Body of pancreas (tissue), 4 donors: ENCODE measurements around the gene ANKRD39. TPM values are rescaled to one million over a fixed set of nuclear protein-coding genes. Genes with fewer than 3 reads are reported as not detected.

Source experiments
- ATAC-seq: fragments of 150-250 bp; one replicate; pipeline ENCODE4 v1.9.1; 2016
- DNase-seq, 4 donors: peaks; one replicate each; pipeline ENCODE4 v3.0.0-alpha.2; 2019
- H3K27ac ChIP-seq, 4 donors: fragments of 200-600 bp; sonication (generic); 1 replicate in 3 of 4; 2 replicates in 1 of 4; pipeline versions ENCODE4 v1.5.1 to v1.6.1; 2016 to 2019; ENCODE audit warnings: mild to moderate bottlenecking in 1 of 4, mixed read lengths in 1 of 4, moderate library complexity in 1 of 4
- H3K27me3 ChIP-seq, 2 donors: fragments of 200-600 bp; sonication (generic); one replicate each; pipeline ENCODE4 v1.6.0; 2016; ENCODE audit warnings: mild to moderate bottlenecking in 1 of 2
- H3K36me3 ChIP-seq, 2 donors: fragments of 200-600 bp; sonication (generic); replicated peaks in 1 of 2; 2 replicates each; pipeline ENCODE4 v1.5.1; 2016; ENCODE audit warnings: low read depth in 2 of 2; ENCODE audit not compliant: insufficient read depth in 1 of 2
- H3K4me1 ChIP-seq: fragments of 200-600 bp; sonication (generic); one replicate; pipeline ENCODE4 v1.6.0; 2016
- H3K4me3 ChIP-seq, 2 donors: fragments of 200-600 bp; sonication (generic); 1 replicate in 1 of 2; 2 replicates in 1 of 2; pipeline ENCODE4 v1.5.1; 2016 to 2019
- H3K9me3 ChIP-seq, 3 donors: fragments of 200-600 bp; sonication (generic); 1 replicate in 2 of 3; 2 replicates in 1 of 3; pipeline ENCODE4 v1.5.1; 2016
- POLR2A ChIP-seq, 3 donors: fragments of 450-650 bp; IDR thresholded peaks; one replicate each; pipeline ENCODE4 v1.6.1; 2016; ENCODE audit warnings: antibody characterized with exemption in 3 of 3, mild to moderate bottlenecking in 2 of 3
- WGBS, 2 donors: methylation state at CpG; one replicate each; pipeline ENCODE4 v1.1.5; 2017; 5-methylcytosine and 5-hydroxymethylcytosine counted together
- intact Hi-C: fragments of 100-400 bp; cut with DNase I; formaldehyde crosslinking; loops from one replicate; pipeline ENCODE4 v1.15.1; 2023
- total RNA-seq, 2 donors: library from RNA; depleted of rRNA; stranded (reverse); fragments of >200 nt; gene quantifications; one replicate each; pipeline ENCODE4 v1.1.0, GENCODE V29; 2016
- TF ChIP-seq, protein P1 (sequence below), 7 experiments: fragments of 450-650 bp in 4 of 7; fragments of 200-600 bp in 3 of 7; sonication (generic) in 3 of 7; IDR thresholded peaks; one replicate each; pipeline ENCODE4 v1.5.1; 2016 to 2019; ENCODE audit warnings: antibody characterized with exemption in 7 of 7

Gene ANKRD39
- total RNA-seq, 2 donors from 2014 or later, result 2.3 to 14.3 TPM

DNA sequence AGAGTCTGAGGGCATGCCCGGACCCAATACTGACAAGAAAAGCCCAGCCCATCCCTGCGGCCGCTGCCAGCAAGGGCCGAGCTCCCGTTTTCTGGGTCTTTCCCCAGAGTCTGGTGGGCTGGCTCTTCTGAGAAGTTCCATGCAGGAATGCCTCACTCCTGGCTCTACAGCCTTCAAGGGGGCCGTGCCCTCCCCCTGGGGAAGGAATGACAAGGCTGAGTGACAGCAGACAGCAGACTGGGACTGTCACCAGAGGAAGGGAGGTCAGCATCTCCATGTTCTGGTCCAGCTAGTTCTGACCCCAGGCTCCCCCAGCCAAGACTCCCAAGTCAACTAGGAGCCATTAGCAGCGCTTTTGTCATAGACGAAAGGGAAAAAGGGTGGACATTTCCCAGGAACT, 25.1 kb upstream of the ANKRD39 start:
- ATAC-seq, result no peak
- TF ChIP-seq, protein P1, sequence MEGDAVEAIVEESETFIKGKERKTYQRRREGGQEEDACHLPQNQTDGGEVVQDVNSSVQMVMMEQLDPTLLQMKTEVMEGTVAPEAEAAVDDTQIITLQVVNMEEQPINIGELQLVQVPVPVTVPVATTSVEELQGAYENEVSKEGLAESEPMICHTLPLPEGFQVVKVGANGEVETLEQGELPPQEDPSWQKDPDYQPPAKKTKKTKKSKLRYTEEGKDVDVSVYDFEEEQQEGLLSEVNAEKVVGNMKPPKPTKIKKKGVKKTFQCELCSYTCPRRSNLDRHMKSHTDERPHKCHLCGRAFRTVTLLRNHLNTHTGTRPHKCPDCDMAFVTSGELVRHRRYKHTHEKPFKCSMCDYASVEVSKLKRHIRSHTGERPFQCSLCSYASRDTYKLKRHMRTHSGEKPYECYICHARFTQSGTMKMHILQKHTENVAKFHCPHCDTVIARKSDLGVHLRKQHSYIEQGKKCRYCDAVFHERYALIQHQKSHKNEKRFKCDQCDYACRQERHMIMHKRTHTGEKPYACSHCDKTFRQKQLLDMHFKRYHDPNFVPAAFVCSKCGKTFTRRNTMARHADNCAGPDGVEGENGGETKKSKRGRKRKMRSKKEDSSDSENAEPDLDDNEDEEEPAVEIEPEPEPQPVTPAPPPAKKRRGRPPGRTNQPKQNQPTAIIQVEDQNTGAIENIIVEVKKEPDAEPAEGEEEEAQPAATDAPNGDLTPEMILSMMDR (IDR thresholded peaks at IDR 0.05), result no peak
- TF ChIP-seq POLR2A (IDR thresholded peaks at IDR 0.05), result no peak
- no peak overlapping the region for H3K27ac ChIP-seq
- no peaks in the 10 kb centered on the region for H3K36me3 ChIP-seq
- no peaks in the 10 kb centered on the region for H3K27me3 ChIP-seq
- H3K4me3 ChIP-seq, result no peak overlapping the region
- intact Hi-C loops, result no loop called here
- DNase-seq, result no peak
- peaks cover 4% of the 10 kb centered on the region for H3K4me1 ChIP-seq
- WGBS, 2 donors, result 70 to 84% methylated on average over 6 to 8 of the region's 8 CpGs
- no peaks in the 10 kb centered on the region for H3K9me3 ChIP-seq

DNA sequence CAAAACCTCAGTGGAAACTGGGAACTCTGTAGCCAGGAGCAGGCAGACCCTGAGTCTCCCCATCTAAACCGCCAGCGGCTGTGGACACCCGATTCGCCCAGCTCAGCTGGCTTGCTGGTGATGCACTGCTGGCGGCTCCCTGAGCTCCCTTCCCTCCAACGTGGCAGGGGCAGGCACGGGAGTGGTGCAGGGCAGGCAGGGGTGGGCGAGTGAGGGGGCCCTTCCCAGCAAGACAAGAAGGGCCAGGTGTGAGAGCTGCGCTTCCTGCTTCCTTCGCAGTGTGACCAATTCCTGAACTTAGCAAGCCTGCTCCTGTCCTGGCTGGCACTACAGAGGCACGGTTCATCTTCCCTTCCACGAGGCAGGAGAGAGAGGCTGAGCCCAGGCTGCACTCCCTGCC, 24.4 kb upstream of the ANKRD39 start:
- no peak overlapping the region for H3K27ac ChIP-seq
- 41 to 67% methylated on average over 2 to 12 of the region's 12 CpGs for WGBS, 2 donors
- H3K9me3 ChIP-seq, result no peaks in the 10 kb centered on the region
- H3K36me3 ChIP-seq, result no peaks in the 10 kb centered on the region
- no peak for DNase-seq
- no peaks in the 10 kb centered on the region for H3K4me1 ChIP-seq
- TF ChIP-seq POLR2A (IDR thresholded peaks at IDR 0.05), result no peak
- TF ChIP-seq, protein P1 (IDR thresholded peaks at IDR 0.05), result no peak
- intact Hi-C loops, result no loop called here
- H3K27me3 ChIP-seq, result no peaks in the 10 kb centered on the region
- ATAC-seq, result no peak
- no peak overlapping the region for H3K4me3 ChIP-seq

DNA sequence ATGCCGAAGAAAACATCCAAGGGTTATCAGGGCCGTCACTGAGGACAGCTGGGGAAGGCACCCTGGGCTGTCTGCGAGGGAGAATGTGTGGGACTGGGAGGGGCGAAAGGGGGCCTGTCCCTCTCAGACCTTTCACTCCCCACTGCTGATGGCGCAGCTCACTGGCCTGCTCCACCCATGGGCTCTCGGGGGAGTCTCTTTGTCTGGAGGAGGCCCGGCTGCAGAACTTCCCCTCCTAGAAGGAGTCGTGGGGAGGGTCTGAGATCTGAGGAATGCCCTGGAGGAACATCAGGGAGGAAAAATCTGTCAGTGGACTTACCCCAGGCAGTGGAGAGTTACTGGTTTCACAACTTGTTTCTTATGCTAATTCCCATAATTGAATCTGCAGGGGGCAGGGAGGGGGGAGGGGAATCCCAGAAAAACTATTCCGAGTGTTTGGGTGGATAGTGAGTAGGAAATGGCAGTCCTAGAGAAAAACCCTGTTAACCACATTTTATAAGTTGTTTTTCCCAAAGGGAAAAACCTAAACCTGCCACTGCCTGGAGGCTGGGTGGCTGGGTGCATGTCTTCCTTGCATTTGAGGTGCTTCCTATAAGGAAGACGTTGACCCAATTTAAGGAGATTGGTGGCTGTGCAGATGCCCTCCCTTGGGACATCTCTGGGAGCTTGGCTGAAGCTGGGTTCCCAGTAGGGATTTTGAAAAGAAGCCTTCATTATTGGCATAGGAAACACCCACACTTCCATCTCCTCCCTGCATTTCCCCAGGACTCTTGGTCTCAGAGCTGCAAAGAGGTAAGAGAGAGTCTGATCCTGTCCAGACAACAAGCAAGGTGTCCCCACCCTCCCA, 23.8 kb upstream of the ANKRD39 start:
- TF ChIP-seq POLR2A (IDR thresholded peaks at IDR 0.05), result no peak
- TF ChIP-seq, protein P1 (IDR thresholded peaks at IDR 0.05), result no peak
- DNase-seq (no peak), ATAC-seq (no peak)
- H3K27ac ChIP-seq, result no peak overlapping the region
- intact Hi-C loops, result no loop called here
- no peak overlapping the region for H3K4me3 ChIP-seq
- no peaks in the 10 kb centered on the region for H3K4me1 ChIP-seq
- H3K36me3 ChIP-seq, result no peaks in the 10 kb centered on the region
- H3K9me3 ChIP-seq, result no peaks in the 10 kb centered on the region
- 66 to 72% methylated on average over 10 of the region's 10 CpGs for WGBS, 2 donors
- no peaks in the 10 kb centered on the region for H3K27me3 ChIP-seq

DNA sequence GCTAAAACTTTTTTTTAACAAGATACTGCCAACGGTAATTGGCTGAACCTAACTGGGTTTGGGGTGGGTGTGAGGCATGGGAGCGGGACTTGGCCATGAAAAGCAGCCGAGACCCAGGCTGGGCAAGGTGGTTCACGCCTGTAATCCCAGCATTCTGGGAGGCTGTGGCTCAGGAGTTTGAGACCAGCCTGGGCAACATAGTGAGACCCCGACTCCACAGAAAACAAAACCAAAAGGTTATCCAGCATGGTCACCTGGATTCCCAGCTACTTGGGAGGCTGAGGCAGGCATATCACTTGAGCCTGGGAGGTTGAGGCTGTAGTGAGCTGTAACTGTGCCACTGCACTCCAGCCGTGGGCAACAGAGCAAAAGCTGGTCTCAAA, 23.1 kb upstream of the ANKRD39 start:
- intact Hi-C loops, result no loop called here
- Histone ChIP-seq H3K36me3 (no peaks in the 10 kb centered on the region), H3K9me3 (no peaks in the 10 kb centered on the region), H3K4me3 (no peak overlapping the region), H3K27ac (no peak overlapping the region), H3K27me3 (no peaks in the 10 kb centered on the region), H3K4me1 (no peaks in the 10 kb centered on the region)
- DNase-seq (no peak), ATAC-seq (no peak)
- 84 to 87% methylated on average over 3 to 6 of the region's 6 CpGs for WGBS, 2 donors
- no peak for TF ChIP-seq POLR2A (IDR thresholded peaks at IDR 0.05)
- TF ChIP-seq, protein P1 (IDR thresholded peaks at IDR 0.05), result no peak

DNA sequence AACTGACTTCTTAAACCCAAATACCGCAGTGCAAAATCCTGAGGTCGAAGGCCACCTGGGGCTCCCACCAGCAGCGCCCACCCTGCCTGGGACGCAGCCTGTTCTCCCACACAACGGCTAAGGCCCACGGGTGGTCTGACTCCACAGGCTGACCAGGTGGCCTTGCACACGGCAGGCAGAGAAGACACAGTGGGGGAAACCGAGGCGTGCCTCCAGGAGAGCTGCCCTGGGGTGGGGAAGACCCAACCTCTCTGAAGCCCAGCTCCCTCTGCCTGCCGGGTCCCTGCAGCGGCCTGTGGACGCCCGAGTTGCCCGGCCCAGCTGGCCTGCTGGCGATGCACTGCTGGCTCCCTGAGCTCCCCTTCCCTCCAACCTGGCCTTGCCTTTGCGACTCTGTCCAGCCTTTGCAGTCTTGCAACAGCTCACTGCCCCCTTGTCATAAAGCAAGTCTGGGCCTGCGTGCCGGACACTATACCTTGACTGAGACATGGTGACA, 21.8 kb upstream of the ANKRD39 start:
- H3K36me3 ChIP-seq, result no peaks in the 10 kb centered on the region
- no peak for DNase-seq
- no peak overlapping the region for H3K27ac ChIP-seq
- H3K4me3 ChIP-seq, result no peak overlapping the region
- H3K9me3 ChIP-seq, result no peaks in the 10 kb centered on the region
- intact Hi-C loops, result no loop called here
- no peak for ATAC-seq
- no peak for TF ChIP-seq POLR2A (IDR thresholded peaks at IDR 0.05)
- TF ChIP-seq, protein P1 (IDR thresholded peaks at IDR 0.05), result no peak
- WGBS, 2 donors, result 76 to 80% methylated on average over 6 to 18 of the region's 18 CpGs
- no peaks in the 10 kb centered on the region for H3K27me3 ChIP-seq
- peaks cover 5% of the 10 kb centered on the region for H3K4me1 ChIP-seq
